AG09309 (cell line): Measurements from ENCODE around the gene PAPPA2.

Experiments used
- DNase-seq: peaks from one replicate; pipeline ENCODE4 v3.0.0-alpha.2; 2010; ENCODE audit warnings: low read depth
- H3K4me3 ChIP-seq: 2 replicates; pipeline ENCODE4 v1.5.1; 2011; ENCODE audit warnings: mild to moderate bottlenecking, low read depth, low read length, moderate library complexity; ENCODE audit not compliant: control insufficient read depth
- CTCF ChIP-seq: IDR thresholded peaks from 2 replicates; pipeline ENCODE4 v1.5.1; 2011; ENCODE audit warnings: mild to moderate bottlenecking, low read depth, low read length, inconsistent platforms; ENCODE audit not compliant: insufficient read depth, control insufficient read depth; ENCODE audit errors: missing control alignments

The PAPPA2 gene

GRCh38 chr1:176768532-176768931 is 305.6 kb downstream of the PAPPA2 start:
- no peak for TF ChIP-seq CTCF
- no peak overlapping the region for H3K4me3 ChIP-seq
- DNase-seq: no peak

- TF ChIP-seq CTCF: no peak
- DNase-seq: no peak
- no peak overlapping the region for H3K4me3 ChIP-seq
Measured at GRCh38 chr1:176770066-176770465, 307.1 kb downstream of the PAPPA2 start.

GRCh38 chr1:176773038-176773437 is 310.1 kb downstream of the PAPPA2 start:
- TF ChIP-seq CTCF: no peak
- H3K4me3 ChIP-seq: no peak overlapping the region

GRCh38 chr1:176774224-176774623 is 311.2 kb downstream of the PAPPA2 start:
- TF ChIP-seq CTCF: no peak
- DNase-seq: no peak
- H3K4me3 ChIP-seq: no peak overlapping the region

More at GRCh38 chr1:176773038-176773437, 310.1 kb downstream of the PAPPA2 start:
- no peak for DNase-seq

- H3K4me3 ChIP-seq: no peak overlapping the region
- no peak for TF ChIP-seq CTCF
- DNase-seq: no peak
Measured at GRCh38 chr1:176775378-176775777, 312.4 kb downstream of the PAPPA2 start.

GRCh38 chr1:176775996-176776395 is 313.0 kb downstream of the PAPPA2 start:
- H3K4me3 ChIP-seq: no peak overlapping the region
- TF ChIP-seq CTCF: no peak
- no peak for DNase-seq

- no peak for DNase-seq
- no peak for TF ChIP-seq CTCF
- H3K4me3 ChIP-seq: no peak overlapping the region
Measured at GRCh38 chr1:176778056-176778455, 315.1 kb downstream of the PAPPA2 start.
